ENCODE results near the gene CHN1. TPM values are rescaled to one million over a fixed set of nuclear protein-coding genes. Genes with fewer than 3 reads are reported as not detected.

The CHN1 gene
- total RNA-seq, 1 experiment from 2014 or later: 0.37 TPM

- Histone ChIP-seq H3K27ac (ENCODE audit: low read length) (no peak overlapping the region), H3K4me1 (ENCODE audit: low read length) (no peaks in the 10 kb centered on the region), H3K9me3 (ENCODE audit: low read length) (no peaks in the 10 kb centered on the region), H4K20me1 (ENCODE audit: insufficient read depth, low read depth, low read length) (no peaks in the 10 kb centered on the region), H3K4me2 (ENCODE audit: low read depth, low read length, poor library complexity, severe bottlenecking) (no peak overlapping the region), H3K79me2 (ENCODE audit: low read length) (no peaks in the 10 kb centered on the region), H3K36me3 (ENCODE audit: insufficient read depth, low read length) (no peaks in the 10 kb centered on the region), H3K9ac (ENCODE audit: low read length) (no peak overlapping the region), H2AFZ (ENCODE audit: low read length) (no peak overlapping the region), H3K4me3 (ENCODE audit: low read length) (no peak overlapping the region), H3K27me3 (ENCODE audit: low read length) (no peaks in the 10 kb centered on the region), H3K9me2 (replicated peaks; ENCODE audit: insufficient read depth, low read length) (no peaks in the 10 kb centered on the region)
- no peak for DNase-seq
These were observed 225.7 kb downstream of the CHN1 start for GRCh38 chr2:174779361-174779928.

DNA sequence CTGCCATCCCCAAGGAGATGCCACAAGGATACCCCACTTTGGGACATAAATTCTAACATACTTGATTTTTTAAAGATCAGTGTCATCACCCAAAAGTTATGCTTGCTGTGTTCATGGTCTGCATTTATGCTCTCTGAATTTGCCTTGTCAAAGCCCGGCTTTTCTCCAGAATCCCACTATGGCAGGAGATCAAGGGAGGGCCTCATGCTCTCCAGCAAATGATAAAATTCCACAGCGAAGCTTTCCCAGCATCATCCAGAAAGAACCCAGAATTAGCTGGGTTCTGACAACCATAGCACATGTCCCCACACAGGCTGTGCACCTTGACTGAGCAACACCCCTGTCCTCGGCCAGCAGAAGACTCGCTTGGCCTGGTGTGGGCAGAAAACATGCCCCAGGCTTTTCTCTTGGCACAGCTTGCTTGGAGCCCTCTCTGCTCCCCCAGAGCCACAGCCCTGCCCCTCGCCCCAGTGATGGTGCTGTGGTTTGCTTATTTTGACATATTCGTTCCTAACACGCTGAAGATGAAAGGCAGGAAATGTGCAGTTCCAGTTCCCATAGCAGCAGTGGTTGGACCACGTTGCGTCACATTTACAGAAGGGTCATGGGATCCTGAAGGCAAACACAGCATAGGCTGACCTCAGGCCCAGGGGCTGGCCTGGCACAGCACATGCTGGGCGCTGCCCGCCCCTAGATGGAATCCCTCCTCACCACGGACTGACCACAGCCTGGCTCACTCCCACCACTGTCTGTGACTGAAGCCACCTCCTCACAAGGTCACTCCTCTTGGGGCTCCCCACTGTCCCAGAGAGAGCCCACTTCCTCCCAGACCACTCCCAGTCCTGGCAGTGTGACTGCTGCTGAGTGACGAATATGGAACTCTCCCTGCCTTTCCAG lies 226.8 kb downstream of the CHN1 start:
- Histone ChIP-seq H3K27me3 (ENCODE audit: low read length) (no peaks in the 10 kb centered on the region), H3K9me3 (ENCODE audit: low read length) (no peaks in the 10 kb centered on the region), H4K20me1 (ENCODE audit: insufficient read depth, low read depth, low read length) (no peaks in the 10 kb centered on the region), H2AFZ (ENCODE audit: low read length) (no peak overlapping the region), H3K9me2 (replicated peaks; ENCODE audit: insufficient read depth, low read length) (no peaks in the 10 kb centered on the region), H3K4me1 (ENCODE audit: low read length) (no peaks in the 10 kb centered on the region), H3K79me2 (ENCODE audit: low read length) (no peaks in the 10 kb centered on the region), H3K36me3 (ENCODE audit: insufficient read depth, low read length) (no peaks in the 10 kb centered on the region), H3K27ac (ENCODE audit: low read length) (no peak overlapping the region), H3K9ac (ENCODE audit: low read length) (no peak overlapping the region), H3K4me2 (ENCODE audit: low read depth, low read length, poor library complexity, severe bottlenecking) (no peak overlapping the region), H3K4me3 (ENCODE audit: low read length) (no peak overlapping the region)
- no peak for DNase-seq

DNA sequence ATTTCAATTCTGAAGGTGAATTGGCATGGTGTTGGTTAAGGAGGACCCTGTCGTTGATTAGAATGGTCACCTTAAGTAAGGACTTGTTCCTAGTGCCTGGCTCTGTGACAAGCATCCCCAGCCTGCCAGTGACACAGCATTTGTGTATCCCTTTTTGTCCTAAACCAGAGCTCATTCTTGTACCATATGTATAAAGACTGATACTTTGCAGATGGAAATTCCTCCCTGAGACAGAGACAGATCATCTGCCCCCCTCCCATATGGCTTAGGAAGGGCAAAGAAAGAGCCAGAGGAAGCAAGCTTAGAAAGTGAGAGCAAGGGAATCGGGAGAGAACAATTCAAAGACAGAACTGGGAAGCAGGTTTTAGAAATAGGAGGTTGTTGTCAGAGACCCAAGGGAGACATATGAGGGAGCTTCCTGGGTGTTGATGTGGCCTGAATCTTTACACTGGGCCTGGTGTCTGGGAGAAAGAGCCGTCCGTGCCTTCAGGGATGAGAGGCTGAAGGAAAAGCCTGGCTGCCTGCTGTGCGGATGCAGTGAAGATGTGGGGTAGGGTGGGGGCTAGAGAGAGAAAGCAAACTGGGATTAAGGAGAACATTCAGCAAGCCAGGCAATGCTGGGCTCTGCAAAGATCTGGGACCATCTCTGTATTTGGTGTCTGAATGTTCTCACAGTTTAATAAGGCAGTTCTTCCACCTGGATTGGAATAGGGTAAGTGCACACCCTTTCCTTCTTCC lies 227.7 kb downstream of the CHN1 start:
- no peak for DNase-seq
- no peaks in the 10 kb centered on the region for H3K27me3 ChIP-seq (ENCODE audit: low read length)
- no peak overlapping the region for H3K27ac ChIP-seq (ENCODE audit: low read length)
- H3K4me3 ChIP-seq (ENCODE audit: low read length): no peak overlapping the region
- no peak overlapping the region for H3K9ac ChIP-seq (ENCODE audit: low read length)
- H3K79me2 ChIP-seq (ENCODE audit: low read length): no peaks in the 10 kb centered on the region
- H2AFZ ChIP-seq (ENCODE audit: low read length): no peak overlapping the region
- H4K20me1 ChIP-seq (ENCODE audit: insufficient read depth, low read depth, low read length): no peaks in the 10 kb centered on the region
- H3K4me1 ChIP-seq (ENCODE audit: low read length): no peaks in the 10 kb centered on the region
- H3K36me3 ChIP-seq (ENCODE audit: insufficient read depth, low read length): no peaks in the 10 kb centered on the region
- no peak overlapping the region for H3K4me2 ChIP-seq (ENCODE audit: low read depth, low read length, poor library complexity, severe bottlenecking)
- H3K9me2 ChIP-seq (replicated peaks; ENCODE audit: insufficient read depth, low read length): no peaks in the 10 kb centered on the region
- no peaks in the 10 kb centered on the region for H3K9me3 ChIP-seq (ENCODE audit: low read length)

- H3K9me3 ChIP-seq (ENCODE audit: low read length): no peaks in the 10 kb centered on the region
- no peak overlapping the region for H3K27ac ChIP-seq (ENCODE audit: low read length)
- no peak overlapping the region for H3K4me3 ChIP-seq (ENCODE audit: low read length)
- peaks cover 4% of the 10 kb centered on the region for H3K4me1 ChIP-seq (ENCODE audit: low read length)
- no peak overlapping the region for H3K9ac ChIP-seq (ENCODE audit: low read length)
- no peak overlapping the region for H3K4me2 ChIP-seq (ENCODE audit: low read depth, low read length, poor library complexity, severe bottlenecking)
- no peaks in the 10 kb centered on the region for H3K79me2 ChIP-seq (ENCODE audit: low read length)
- no peak for DNase-seq
- no peaks in the 10 kb centered on the region for H3K9me2 ChIP-seq (replicated peaks; ENCODE audit: insufficient read depth, low read length)
- H4K20me1 ChIP-seq (ENCODE audit: insufficient read depth, low read depth, low read length): no peaks in the 10 kb centered on the region
- H2AFZ ChIP-seq (ENCODE audit: low read length): no peak overlapping the region
- no peaks in the 10 kb centered on the region for H3K27me3 ChIP-seq (ENCODE audit: low read length)
- no peaks in the 10 kb centered on the region for H3K36me3 ChIP-seq (ENCODE audit: insufficient read depth, low read length)
These were observed 228.5 kb downstream of the CHN1 start for GRCh38 chr2:174776675-174777074.

- H3K4me2 ChIP-seq (ENCODE audit: low read depth, low read length, poor library complexity, severe bottlenecking): no peak overlapping the region
- peaks cover 7% of the 10 kb centered on the region for H3K4me1 ChIP-seq (ENCODE audit: low read length)
- H3K9ac ChIP-seq (ENCODE audit: low read length): no peak overlapping the region
- H3K4me3 ChIP-seq (ENCODE audit: low read length): no peak overlapping the region
- H3K9me2 ChIP-seq (replicated peaks; ENCODE audit: insufficient read depth, low read length): no peaks in the 10 kb centered on the region
- no peaks in the 10 kb centered on the region for H3K27me3 ChIP-seq (ENCODE audit: low read length)
- peak; percentile 75 for DNase-seq
- no peak overlapping the region for H2AFZ ChIP-seq (ENCODE audit: low read length)
- no peaks in the 10 kb centered on the region for H4K20me1 ChIP-seq (ENCODE audit: insufficient read depth, low read depth, low read length)
- H3K79me2 ChIP-seq (ENCODE audit: low read length): no peaks in the 10 kb centered on the region
- H3K36me3 ChIP-seq (ENCODE audit: insufficient read depth, low read length): no peaks in the 10 kb centered on the region
- no peak overlapping the region for H3K27ac ChIP-seq (ENCODE audit: low read length)
- H3K9me3 ChIP-seq (ENCODE audit: low read length): no peaks in the 10 kb centered on the region
These were observed 229.0 kb downstream of the CHN1 start for GRCh38 chr2:174776223-174776622.

GRCh38 chr2:174775571-174775980 lies 229.6 kb downstream of the CHN1 start:
- Histone ChIP-seq H3K4me1 (ENCODE audit: low read length) (peaks cover 7% of the 10 kb centered on the region), H3K27me3 (ENCODE audit: low read length) (no peaks in the 10 kb centered on the region), H4K20me1 (ENCODE audit: insufficient read depth, low read depth, low read length) (no peaks in the 10 kb centered on the region), H3K4me2 (ENCODE audit: low read depth, low read length, poor library complexity, severe bottlenecking) (no peak overlapping the region), H3K27ac (ENCODE audit: low read length) (no peak overlapping the region), H2AFZ (ENCODE audit: low read length) (no peak overlapping the region), H3K4me3 (ENCODE audit: low read length) (no peak overlapping the region), H3K79me2 (ENCODE audit: low read length) (no peaks in the 10 kb centered on the region), H3K9me3 (ENCODE audit: low read length) (no peaks in the 10 kb centered on the region), H3K9me2 (replicated peaks; ENCODE audit: insufficient read depth, low read length) (no peaks in the 10 kb centered on the region), H3K9ac (ENCODE audit: low read length) (no peak overlapping the region), H3K36me3 (ENCODE audit: insufficient read depth, low read length) (no peaks in the 10 kb centered on the region)
- DNase-seq: no peak

GRCh38 chr2:174774886-174775285 lies 230.3 kb downstream of the CHN1 start:
- Histone ChIP-seq H3K36me3 (ENCODE audit: insufficient read depth, low read length) (no peaks in the 10 kb centered on the region), H3K4me3 (ENCODE audit: low read length) (no peak overlapping the region), H3K9me3 (ENCODE audit: low read length) (no peaks in the 10 kb centered on the region), H2AFZ (ENCODE audit: low read length) (no peak overlapping the region), H3K9ac (ENCODE audit: low read length) (no peak overlapping the region), H3K27ac (ENCODE audit: low read length) (no peak overlapping the region), H3K4me1 (ENCODE audit: low read length) (peaks cover 7% of the 10 kb centered on the region), H3K4me2 (ENCODE audit: low read depth, low read length, poor library complexity, severe bottlenecking) (no peak overlapping the region), H3K79me2 (ENCODE audit: low read length) (no peaks in the 10 kb centered on the region), H3K9me2 (replicated peaks; ENCODE audit: insufficient read depth, low read length) (no peaks in the 10 kb centered on the region), H3K27me3 (ENCODE audit: low read length) (no peaks in the 10 kb centered on the region), H4K20me1 (ENCODE audit: insufficient read depth, low read depth, low read length) (no peaks in the 10 kb centered on the region)
- DNase-seq: no peak

GRCh38 chr2:174773215-174773614 lies 232.0 kb downstream of the CHN1 start:
- no peaks in the 10 kb centered on the region for H4K20me1 ChIP-seq (ENCODE audit: insufficient read depth, low read depth, low read length)
- no peak overlapping the region for H2AFZ ChIP-seq (ENCODE audit: low read length)
- H3K9ac ChIP-seq (ENCODE audit: low read length): no peak overlapping the region
- no peak overlapping the region for H3K27ac ChIP-seq (ENCODE audit: low read length)
- H3K79me2 ChIP-seq (ENCODE audit: low read length): no peaks in the 10 kb centered on the region
- no peaks in the 10 kb centered on the region for H3K9me2 ChIP-seq (replicated peaks; ENCODE audit: insufficient read depth, low read length)
- no peaks in the 10 kb centered on the region for H3K36me3 ChIP-seq (ENCODE audit: insufficient read depth, low read length)
- H3K27me3 ChIP-seq (ENCODE audit: low read length): no peaks in the 10 kb centered on the region
- no peak overlapping the region for H3K4me2 ChIP-seq (ENCODE audit: low read depth, low read length, poor library complexity, severe bottlenecking)
- DNase-seq: no peak
- H3K9me3 ChIP-seq (ENCODE audit: low read length): no peaks in the 10 kb centered on the region
- no peak overlapping the region for H3K4me3 ChIP-seq (ENCODE audit: low read length)
- peaks cover 7% of the 10 kb centered on the region for H3K4me1 ChIP-seq (ENCODE audit: low read length)

All from Karpas-422 (cell line).